HG03565 (cell line): ENCODE results near the gene RHBDF2.

Experiments used
- ATAC-seq: cut with Tn5 transposase; IDR thresholded peaks from one replicate; pipeline ENCODE4 v1.9.1; 2021; ENCODE audit warnings: mild to moderate bottlenecking, moderate library complexity; ENCODE audit not compliant: unreplicated experiment

The RHBDF2 gene

GRCh38 chr17:76502341-76503211 lies 1.4 kb upstream of the RHBDF2 start:
- no peak for ATAC-seq

GRCh38 chr17:76501827-76502307 lies 644 bp upstream of the RHBDF2 start:
- no peak for ATAC-seq

- no peak for ATAC-seq
These were observed 541 bp downstream of the RHBDF2 start for GRCh38 chr17:76500747-76501017.

- no peak for ATAC-seq
These were observed 1.0 kb downstream of the RHBDF2 start for GRCh38 chr17:76500074-76500746.

- no peak for ATAC-seq
These were observed 2.0 kb downstream of the RHBDF2 start for GRCh38 chr17:76499267-76499667.

GRCh38 chr17:76498876-76499251 lies 2.4 kb downstream of the RHBDF2 start:
- no peak for ATAC-seq

GRCh38 chr17:76497979-76498875 lies 3.0 kb downstream of the RHBDF2 start:
- no peak for ATAC-seq

- no peak for ATAC-seq
These were observed 3.6 kb downstream of the RHBDF2 start for GRCh38 chr17:76497699-76497978.

GRCh38 chr17:76496464-76496863 lies 4.8 kb downstream of the RHBDF2 start:
- ATAC-seq, result no peak

GRCh38 chr17:76495663-76496400 lies 5.4 kb downstream of the RHBDF2 start:
- ATAC-seq, result no peak

GRCh38 chr17:76493505-76494167 lies 7.6 kb downstream of the RHBDF2 start:
- ATAC-seq, result no peak

GRCh38 chr17:76492989-76493501 lies 8.2 kb downstream of the RHBDF2 start:
- peak; percentile 22 for ATAC-seq

GRCh38 chr17:76492123-76492988 lies 8.9 kb downstream of the RHBDF2 start:
- peak; percentile 35 for ATAC-seq

- ATAC-seq, result no peak
These were observed 9.7 kb downstream of the RHBDF2 start for GRCh38 chr17:76491271-76492122.

GRCh38 chr17:76490112-76490710 lies 11.0 kb downstream of the RHBDF2 start:
- ATAC-seq, result no peak

GRCh38 chr17:76487451-76488192 lies 13.6 kb downstream of the RHBDF2 start:
- ATAC-seq, result no peak

- no peak for ATAC-seq
These were observed 15.7 kb downstream of the RHBDF2 start for GRCh38 chr17:76485569-76485968.
